GM13976 (cell line): ENCODE data around the gene ARHGAP36.

Experiments
- DNase-seq: peaks from one replicate; pipeline ENCODE4 v3.0.0; 2012; ENCODE audit warnings: low spot score
- CTCF ChIP-seq: IDR thresholded peaks from 2 replicates; pipeline ENCODE4 v1.5.1; 2012; ENCODE audit warnings: borderline replicate concordance, mild to moderate bottlenecking; ENCODE audit not compliant: insufficient read depth; ENCODE audit errors: extremely low read depth, missing control alignments, control extremely low read depth
- in situ Hi-C: fragments of 300-500 bp; cut with MboI; formaldehyde crosslinking; loops from one replicate; pipeline ENCODE4 v1.12.0; 2022; ENCODE audit warnings: low sequenced_read_pairs, mixed read lengths, inconsistent platforms; ENCODE audit not compliant: unreplicated experiment

Gene ARHGAP36

GRCh38 chrX:131136776-131137175 is 78.6 kb downstream of the ARHGAP36 start:
- no peak for TF ChIP-seq CTCF
- DNase-seq, result no peak
- in situ Hi-C loops, result no loop called here

- no peak for DNase-seq
- in situ Hi-C loops, result no loop called here
Measured at GRCh38 chrX:131139072-131139471, 80.9 kb downstream of the ARHGAP36 start.

More at GRCh38 chrX:131139072-131139471, 80.9 kb downstream of the ARHGAP36 start:
- no peak for TF ChIP-seq CTCF
